Measurements from ENCODE around the gene SDK2.

The SDK2 gene

DNA sequence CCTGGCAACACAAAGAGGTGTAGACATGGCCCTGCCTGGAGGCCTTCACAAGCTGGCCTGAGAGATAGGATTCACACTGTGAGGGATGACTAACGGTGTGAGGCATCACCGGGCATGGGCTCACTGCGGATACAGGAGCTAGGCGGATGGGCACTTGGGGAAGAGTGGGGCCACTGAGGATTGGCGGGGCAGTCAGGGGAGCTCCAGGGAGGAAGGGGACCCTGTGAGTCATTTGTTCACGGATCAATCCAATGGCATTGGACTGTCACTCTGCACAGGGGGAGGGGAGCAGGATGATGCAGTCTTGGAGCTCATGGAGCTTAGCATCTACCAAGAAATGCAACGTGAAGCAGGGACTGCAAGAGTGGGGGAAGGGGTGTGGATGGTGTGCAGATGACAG, 117.3 kb downstream of the SDK2 start:
- TF ChIP-seq, protein P1, sequence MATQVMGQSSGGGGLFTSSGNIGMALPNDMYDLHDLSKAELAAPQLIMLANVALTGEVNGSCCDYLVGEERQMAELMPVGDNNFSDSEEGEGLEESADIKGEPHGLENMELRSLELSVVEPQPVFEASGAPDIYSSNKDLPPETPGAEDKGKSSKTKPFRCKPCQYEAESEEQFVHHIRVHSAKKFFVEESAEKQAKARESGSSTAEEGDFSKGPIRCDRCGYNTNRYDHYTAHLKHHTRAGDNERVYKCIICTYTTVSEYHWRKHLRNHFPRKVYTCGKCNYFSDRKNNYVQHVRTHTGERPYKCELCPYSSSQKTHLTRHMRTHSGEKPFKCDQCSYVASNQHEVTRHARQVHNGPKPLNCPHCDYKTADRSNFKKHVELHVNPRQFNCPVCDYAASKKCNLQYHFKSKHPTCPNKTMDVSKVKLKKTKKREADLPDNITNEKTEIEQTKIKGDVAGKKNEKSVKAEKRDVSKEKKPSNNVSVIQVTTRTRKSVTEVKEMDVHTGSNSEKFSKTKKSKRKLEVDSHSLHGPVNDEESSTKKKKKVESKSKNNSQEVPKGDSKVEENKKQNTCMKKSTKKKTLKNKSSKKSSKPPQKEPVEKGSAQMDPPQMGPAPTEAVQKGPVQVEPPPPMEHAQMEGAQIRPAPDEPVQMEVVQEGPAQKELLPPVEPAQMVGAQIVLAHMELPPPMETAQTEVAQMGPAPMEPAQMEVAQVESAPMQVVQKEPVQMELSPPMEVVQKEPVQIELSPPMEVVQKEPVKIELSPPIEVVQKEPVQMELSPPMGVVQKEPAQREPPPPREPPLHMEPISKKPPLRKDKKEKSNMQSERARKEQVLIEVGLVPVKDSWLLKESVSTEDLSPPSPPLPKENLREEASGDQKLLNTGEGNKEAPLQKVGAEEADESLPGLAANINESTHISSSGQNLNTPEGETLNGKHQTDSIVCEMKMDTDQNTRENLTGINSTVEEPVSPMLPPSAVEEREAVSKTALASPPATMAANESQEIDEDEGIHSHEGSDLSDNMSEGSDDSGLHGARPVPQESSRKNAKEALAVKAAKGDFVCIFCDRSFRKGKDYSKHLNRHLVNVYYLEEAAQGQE (IDR thresholded peaks at IDR 0.05; ENCODE audit: insufficient read depth in 1 of 2, low read depth in 2 of 2, low read length in 2 of 2): no peak
- TF ChIP-seq SIN3A (IDR thresholded peaks at IDR 0.05; ENCODE audit: borderline replicate concordance, insufficient read depth, low read length) (no peak), POLR2AphosphoS5 (IDR thresholded peaks at IDR 0.05; ENCODE audit: low read depth, low read length) (no peak), FOXP2 (optimal IDR thresholded peaks at IDR 0.05; ENCODE audit: borderline replicate concordance, extremely low read depth, extremely low read length, insufficient read depth) (no peak), TAF1 (IDR thresholded peaks at IDR 0.05; ENCODE audit: borderline replicate concordance, insufficient read depth, low read length) (no peak)

DNA sequence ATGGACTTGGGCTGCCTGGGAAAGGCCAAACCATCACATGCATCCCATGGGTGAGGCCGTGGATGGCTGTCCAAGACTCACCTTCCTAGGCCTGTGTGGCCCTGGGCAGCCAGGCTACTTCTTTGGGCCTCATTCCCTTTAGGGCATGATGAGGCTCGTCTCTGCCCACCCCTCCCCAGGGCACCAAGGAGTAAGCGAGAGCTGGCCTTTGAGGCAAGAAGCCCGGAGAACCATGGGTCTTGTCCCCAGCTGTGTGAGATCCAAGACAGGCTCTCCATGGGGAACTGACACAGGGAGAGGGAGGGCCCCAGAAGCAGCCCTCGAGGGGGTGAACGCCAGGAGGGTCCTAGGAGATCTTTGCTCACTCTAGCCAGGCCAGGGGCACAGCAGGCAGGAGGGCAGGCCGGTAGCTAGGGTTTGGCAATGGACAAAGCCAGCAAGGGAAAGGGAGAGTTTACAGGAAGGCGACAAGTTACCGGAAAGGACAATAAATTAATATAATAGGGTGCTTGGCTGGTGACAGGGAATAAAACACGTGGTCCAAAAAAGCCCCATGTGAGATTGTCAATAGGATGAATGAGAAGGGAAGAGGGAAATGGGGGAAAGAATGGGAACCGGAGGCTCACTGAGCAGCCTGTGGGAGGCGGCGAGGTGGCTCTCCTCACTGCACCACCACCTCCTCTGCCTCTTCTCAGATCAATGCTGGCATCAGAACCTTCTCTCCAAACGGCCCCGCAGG, 119.1 kb downstream of the SDK2 start:
- no peak for TF ChIP-seq TAF1 (IDR thresholded peaks at IDR 0.05; ENCODE audit: borderline replicate concordance, insufficient read depth, low read length)
- TF ChIP-seq, protein P1 (IDR thresholded peaks at IDR 0.05; ENCODE audit: insufficient read depth in 1 of 2, low read depth in 2 of 2, low read length in 2 of 2): no peak
- TF ChIP-seq SIN3A (IDR thresholded peaks at IDR 0.05; ENCODE audit: borderline replicate concordance, insufficient read depth, low read length): no peak
- no peak for TF ChIP-seq POLR2AphosphoS5 (IDR thresholded peaks at IDR 0.05; ENCODE audit: low read depth, low read length)
- TF ChIP-seq FOXP2 (optimal IDR thresholded peaks at IDR 0.05; ENCODE audit: borderline replicate concordance, extremely low read depth, extremely low read length, insufficient read depth): no peak

DNA sequence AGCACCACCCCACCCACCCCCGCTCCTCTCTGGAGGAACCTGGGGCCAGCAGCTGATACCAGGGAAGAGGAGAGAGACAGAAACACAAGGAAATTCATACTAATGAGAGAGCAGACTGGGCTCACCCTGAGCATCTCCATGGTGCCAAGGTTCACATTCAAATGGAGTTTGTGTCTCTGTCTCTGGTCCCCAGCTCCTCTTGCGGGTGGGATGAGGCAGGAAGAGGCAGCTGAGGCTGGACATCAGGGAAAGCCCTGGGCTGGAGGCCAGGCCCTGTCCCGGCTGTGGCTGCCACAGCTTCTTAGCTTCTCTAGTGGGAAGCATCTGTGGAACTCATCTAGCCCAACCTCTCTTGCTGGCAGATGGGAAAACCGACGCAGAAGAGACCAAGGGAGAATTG, 121.5 kb downstream of the SDK2 start:
- no peak for TF ChIP-seq SIN3A (IDR thresholded peaks at IDR 0.05; ENCODE audit: borderline replicate concordance, insufficient read depth, low read length)
- TF ChIP-seq, protein P1 (IDR thresholded peaks at IDR 0.05; ENCODE audit: insufficient read depth in 1 of 2, low read depth in 2 of 2, low read length in 2 of 2): no peak
- TF ChIP-seq FOXP2 (optimal IDR thresholded peaks at IDR 0.05; ENCODE audit: borderline replicate concordance, extremely low read depth, extremely low read length, insufficient read depth): no peak
- no peak for TF ChIP-seq TAF1 (IDR thresholded peaks at IDR 0.05; ENCODE audit: borderline replicate concordance, insufficient read depth, low read length)

DNA sequence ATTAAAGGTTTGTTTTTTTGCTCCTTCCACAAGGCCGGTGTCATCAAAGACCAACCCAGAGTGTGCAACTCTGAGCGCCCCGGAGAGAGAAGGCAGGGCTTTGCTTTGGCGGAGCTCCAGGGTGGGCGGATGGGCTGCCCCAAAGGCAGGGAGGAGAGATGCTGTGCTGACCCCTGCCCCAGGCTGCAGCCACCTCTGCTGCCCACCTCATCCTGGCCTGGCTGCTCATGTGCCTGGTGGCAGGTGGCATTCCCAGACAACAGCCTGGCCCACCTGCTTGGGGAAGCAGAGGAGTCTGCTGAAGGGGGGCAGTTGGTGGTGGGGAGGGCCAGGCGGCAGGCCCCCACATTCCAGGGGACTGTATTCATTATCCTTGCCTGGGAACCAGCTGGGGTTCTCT, 122.1 kb downstream of the SDK2 start:
- TF ChIP-seq TAF1 (IDR thresholded peaks at IDR 0.05; ENCODE audit: borderline replicate concordance, insufficient read depth, low read length) (no peak), SIN3A (IDR thresholded peaks at IDR 0.05; ENCODE audit: borderline replicate concordance, insufficient read depth, low read length) (no peak), FOXP2 (optimal IDR thresholded peaks at IDR 0.05; ENCODE audit: borderline replicate concordance, extremely low read depth, extremely low read length, insufficient read depth) (no peak), POLR2AphosphoS5 (IDR thresholded peaks at IDR 0.05; ENCODE audit: low read depth, low read length) (no peak)
- TF ChIP-seq, protein P1 (IDR thresholded peaks at IDR 0.05; ENCODE audit: insufficient read depth in 1 of 2, low read depth in 2 of 2, low read length in 2 of 2): no peak
